Activated CD4-positive, CD25-positive, alpha-beta regulatory T cell treated with anti-CD3 and anti-CD28 coated beads, Interleukin-2, amount 50 U/mL, for 24 hours (primary cell): ENCODE measurements around the gene ELFN1.
"Not testable (repeated sequence)": the region's sequence is repeated elsewhere in the genome, so short reads cannot be mapped to it uniquely, and the experiment has no call there.

Source experiments
- ATAC-seq, 2 donors: fragments of 150-1000 bp; cut with Tn5 transposase; one replicate each; pipeline ENCODE4 v1.10.0; 2021; ENCODE audit warnings: mild to moderate bottlenecking in 1 of 2, moderate library complexity in 1 of 2

The ELFN1 gene

DNA sequence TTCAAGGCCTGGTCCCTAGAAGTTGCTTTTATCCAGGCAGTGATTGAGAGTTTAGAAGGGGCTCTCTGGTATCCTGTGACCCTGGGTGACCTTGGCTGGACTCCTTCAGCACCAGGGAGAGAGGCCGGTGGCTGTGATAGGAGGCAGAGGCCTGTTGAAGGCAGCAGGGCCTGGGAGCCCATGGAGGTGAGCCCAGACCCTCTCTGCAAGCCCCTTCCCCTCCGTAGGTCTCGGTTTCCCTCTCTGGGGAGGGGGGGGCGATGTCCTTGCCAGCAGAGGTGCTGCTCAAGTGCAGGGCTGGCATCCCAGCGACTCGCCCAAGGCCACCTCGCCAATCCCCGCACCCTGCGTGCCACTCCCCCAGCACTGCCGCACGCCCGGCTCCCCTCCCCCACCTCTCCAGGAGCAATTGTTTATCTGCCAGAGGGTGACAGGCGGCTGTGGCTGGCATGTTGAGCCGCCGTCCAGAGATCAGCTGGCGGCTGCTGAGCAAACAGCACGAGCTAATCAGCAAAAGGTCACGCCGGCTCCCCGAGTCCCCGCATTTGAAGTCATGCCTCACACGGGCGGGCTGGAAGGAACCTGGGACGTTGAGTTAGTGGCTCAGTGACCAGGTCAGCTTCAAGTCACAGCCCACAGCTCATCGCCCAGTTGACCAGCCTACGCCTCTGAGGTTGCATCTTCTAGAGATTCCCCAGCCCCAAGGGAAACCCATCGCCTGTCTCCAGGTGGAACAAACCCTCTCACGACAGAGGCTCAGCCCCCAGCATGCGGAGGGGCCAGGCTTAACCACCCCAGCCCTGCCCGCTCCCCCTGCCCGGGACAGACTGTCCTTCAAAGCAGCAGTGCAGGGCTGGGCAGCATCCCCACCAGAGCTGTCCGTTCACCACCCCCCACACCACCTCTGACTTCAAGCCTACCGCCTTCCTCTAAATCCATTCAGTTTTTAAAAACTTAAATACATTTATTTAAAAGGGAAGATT is 43.7 kb downstream of the ELFN1 start:
- ATAC-seq: no peak

DNA sequence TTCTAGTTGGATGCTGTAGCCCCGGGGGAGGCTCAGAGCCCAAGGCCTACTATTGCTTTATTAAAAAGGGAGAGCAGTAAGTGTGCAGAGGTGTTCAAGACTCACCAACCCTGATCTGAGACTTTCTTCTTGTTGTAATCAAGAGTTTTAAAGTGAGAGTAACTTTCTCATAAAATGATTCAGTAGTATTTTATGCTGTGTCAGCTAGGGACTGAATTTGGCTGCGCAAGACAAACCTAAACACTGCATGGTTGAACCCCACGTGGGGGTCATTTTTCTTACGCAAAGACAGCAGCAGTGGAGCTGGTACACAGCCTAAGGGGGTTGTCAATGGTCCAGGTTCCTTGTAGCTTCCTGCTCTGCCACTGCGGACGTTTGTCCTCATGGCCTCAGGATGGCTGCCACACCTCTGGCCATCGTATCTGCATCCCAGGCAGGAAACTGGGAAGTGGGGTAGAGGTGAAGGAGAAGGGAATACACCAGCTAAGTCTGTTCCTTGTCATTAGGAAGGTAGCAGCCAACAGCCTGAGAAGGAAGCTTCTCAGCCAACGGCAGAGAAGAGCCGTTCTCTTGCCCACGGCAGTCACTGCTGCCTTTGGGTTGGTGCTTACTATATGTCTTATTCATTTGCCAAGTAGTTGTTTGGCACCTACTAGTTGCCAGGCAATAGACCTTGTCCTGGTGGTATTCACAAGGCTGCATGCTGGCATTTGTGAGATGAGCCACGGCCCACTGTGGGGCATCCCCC is 44.7 kb downstream of the ELFN1 start:
- no peak for ATAC-seq

DNA sequence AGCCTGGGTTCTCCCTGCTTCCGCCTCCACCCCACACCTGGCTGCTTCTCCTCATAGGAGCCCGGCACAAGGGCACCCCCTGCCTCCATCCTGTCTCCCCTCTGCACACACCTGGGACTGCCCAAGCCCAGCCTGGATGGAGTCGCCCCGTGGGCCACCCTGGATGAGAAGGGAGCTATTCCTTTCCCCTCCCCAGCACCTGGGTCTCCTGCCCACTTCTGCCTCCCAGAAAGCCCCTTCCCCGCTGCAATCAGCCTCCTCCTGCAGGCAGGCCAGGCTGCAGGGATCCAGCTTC is 45.2 kb downstream of the ELFN1 start:
- ATAC-seq: no peak

DNA sequence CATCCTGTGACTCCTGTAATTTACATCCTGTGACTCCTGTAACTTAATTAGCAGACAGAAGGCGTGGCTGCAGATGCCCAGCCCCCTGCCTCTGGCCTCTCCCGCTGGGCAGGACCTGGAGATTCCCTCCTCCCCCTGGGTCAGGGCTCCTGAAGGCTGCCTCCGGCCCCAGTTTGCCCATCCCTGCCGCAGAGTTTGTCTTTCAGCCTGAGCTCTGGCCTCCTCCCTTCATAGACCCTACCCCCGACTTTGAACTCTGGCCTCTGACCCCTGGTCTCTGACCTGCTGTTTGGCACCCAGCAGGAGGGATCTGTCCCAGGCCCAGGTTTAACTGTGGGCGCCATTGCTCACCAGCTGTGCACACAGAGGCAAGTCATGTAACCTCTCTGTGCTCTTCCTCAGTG is 45.6 kb downstream of the ELFN1 start:
- no peak for ATAC-seq

DNA sequence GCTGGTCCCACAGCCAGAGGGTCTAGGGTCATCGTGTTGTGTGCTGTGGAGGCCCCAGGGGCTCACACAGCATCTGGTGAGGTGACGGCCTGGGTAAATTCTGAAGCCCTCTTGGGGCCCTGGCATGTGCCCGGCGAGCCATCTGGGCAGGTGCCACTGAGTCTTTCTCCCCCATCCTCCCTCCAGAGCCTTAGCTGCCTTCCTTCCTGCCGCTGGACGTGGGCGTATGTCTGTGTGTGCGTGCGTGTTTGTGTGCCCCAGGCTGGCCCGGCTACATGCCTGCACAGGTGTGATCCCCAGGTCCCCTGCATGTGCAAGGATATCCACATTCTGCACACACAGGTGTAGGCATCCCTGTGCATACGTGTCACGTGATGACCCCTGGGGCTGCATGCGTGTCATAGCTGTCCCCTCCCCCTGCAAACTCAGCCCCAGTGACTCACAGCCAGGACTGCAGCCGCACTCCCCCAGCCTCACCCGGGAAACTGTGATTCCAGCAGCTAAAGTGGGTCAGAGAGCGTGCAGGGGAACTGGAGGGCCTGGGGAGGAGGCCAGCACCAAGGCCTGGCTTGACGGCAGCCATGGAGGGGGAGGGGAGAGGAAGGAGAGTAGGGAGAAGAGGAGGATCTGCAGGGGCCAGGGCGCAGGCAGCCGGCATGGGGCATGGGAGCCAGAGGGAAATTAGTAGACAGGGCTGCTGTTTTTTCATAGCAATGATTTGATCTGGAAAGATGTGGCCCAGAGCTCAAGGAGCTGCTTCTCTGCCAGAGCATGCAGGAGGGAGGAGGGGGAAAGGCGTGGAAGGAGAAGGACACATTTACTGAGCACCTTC is 46.4 kb downstream of the ELFN1 start:
- no peak for ATAC-seq

DNA sequence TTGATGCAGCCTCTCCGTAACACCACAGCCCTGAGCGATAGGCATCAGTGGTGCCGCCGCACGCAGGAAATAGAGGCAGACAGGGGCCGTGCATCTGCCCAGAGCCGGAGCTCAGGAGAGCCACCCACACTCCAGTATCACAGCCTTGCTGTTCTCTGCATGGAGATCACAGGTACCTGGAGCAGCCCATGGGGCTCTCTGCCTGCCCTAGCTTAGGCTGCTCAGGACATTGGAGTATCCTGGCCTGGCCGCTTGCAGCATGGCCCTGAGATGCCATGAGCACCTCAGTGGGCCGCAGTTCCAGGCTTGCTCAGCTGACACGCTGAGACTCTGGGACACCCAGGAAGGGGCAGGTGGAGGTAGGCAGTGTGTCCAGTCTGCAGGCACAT is 47.0 kb downstream of the ELFN1 start:
- no peak for ATAC-seq

DNA sequence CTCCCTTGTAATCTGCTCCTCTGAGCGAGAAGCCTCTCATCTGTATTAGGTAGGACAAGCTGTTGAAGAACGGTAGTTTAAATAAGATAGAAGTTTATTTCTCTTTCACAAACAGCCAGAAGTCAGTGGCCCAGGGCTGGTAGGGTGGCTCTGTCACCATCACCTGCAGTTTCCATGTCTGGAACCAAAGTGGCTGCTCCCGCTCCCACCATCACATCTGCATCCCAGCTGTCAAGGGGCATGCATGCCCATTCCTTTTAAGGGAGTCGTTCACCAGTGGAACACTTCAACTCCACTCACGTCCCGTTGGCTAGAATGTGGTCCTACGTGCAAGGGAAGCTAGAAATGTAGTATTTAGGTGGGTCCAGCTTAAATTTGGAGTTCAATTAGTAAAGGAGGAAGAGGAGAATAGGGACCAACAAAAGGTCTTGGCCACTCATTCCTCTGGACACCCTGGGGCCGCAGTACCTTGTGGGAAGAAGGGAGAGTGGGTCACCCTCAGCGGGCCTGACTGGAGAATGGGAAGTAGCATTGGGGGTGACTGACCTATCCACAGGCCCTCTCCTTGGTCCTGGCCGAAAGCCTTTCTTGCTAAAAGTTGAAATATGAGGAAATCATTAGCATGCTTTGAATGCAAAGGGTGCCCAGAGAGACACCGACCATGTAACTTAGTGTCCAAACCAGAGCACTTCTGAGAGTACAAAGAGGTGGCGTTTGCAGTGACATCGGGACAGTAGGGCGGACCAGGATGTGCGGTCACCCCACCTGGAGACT is 48.0 kb downstream of the ELFN1 start:
- no peak for ATAC-seq

DNA sequence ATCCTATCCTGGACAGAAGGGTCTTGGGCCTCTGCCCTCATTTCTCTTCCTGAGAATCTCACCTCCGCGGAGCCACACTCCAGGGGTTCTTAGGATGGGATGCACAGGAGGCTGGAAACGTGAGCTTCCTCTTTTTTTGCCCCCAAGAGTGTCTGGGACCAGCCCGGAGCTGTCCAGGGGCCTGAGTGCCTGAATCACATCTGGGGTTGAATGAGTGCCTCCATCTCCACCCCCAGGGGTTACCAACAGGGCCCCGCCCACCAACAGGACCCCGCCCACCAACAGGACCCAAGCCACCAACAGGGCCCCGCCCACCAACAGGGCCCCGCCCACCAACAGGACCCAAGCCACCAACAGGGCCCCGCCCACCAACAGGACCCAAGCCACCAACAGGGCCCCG is 48.8 kb downstream of the ELFN1 start:
- ATAC-seq: not testable (repeated sequence)

DNA sequence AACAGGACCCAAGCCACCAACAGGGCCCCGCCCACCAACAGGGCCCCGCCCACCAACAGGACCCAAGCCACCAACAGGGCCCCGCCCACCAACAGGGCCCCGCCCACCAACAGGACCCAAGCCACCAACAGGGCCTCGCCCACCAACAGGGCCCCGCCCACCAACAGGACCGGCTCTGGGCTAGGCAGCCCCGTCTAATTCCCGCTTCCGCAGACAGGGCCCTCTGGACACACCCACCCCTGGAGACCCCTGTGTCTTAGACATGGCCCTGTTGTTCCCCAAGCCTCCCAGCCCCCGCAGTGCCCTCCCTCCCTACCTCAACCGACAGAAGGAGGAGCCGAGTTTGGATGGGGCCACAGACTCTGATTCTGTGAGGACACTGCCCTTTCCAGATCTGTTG is 49.2 kb downstream of the ELFN1 start:
- not testable (repeated sequence) for ATAC-seq

DNA sequence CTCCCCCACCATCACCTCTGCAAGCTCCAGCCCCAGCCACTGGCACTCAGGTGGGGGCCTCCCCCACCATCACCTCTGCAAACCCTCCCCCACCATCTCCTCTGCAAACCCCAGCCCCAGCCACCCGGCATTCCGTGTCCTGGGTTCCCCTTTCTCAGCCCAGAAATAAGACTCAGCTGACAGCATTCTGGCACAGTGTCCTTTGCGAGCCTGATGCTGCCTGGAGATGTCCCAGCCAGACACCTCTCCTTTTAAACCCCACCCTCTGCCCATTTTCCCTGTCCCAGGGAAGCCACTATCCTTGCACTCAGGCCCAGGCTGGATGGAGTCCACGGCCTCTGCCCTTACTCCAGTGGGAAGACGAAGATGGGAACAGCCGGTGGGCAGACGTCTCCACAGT is 49.8 kb downstream of the ELFN1 start:
- ATAC-seq: no peak

DNA sequence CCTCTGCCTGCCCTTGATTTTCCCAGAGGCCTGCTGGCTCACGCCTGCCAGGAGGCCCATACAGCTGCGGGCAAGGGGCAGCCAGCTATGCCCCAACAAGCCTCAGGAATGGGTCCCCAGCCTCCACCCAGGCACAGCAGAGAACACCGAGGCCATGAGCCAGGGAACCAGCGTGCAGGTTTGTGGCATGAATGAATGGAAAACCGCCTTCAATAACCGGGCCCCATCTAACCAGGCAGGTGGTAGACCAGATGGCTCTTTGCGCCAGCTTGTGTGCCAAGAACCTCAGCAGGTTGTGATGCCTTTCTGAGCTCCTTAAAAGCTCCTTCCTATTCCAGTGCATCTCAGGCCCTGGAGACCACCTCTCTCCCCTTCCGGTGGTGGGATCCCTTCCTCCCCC is 50.2 kb downstream of the ELFN1 start:
- ATAC-seq: no peak

DNA sequence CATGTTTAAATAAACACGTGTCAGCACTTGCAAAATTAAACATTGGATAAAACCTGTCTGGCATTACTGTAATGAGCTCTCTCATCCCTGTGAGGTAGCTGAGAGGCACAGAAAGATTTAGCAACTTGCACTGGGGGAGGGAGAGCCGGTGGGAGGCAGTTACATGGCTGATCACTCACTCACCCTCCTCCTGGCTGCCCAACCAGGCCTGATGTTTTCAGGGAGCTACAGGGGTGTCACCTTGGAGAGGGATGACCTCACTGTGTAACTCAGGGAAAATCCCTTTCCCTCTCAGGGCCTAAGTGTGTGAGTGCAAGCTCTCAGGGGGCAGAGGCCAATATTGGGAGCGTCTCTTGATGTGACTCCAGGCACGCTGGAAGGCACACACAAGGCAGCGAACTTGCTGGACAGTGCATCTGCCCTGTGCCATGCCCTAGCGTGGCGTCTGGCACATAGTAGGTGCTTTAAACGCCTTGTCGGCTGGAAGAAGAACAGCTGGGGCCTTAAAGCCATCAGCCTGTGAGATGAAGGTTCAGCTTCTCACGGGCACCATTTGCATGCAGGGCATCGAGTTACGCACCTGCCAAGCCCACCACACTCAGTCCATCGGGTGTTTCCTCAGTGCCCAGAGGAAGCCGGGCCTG is 51.1 kb downstream of the ELFN1 start:
- ATAC-seq: no peak

DNA sequence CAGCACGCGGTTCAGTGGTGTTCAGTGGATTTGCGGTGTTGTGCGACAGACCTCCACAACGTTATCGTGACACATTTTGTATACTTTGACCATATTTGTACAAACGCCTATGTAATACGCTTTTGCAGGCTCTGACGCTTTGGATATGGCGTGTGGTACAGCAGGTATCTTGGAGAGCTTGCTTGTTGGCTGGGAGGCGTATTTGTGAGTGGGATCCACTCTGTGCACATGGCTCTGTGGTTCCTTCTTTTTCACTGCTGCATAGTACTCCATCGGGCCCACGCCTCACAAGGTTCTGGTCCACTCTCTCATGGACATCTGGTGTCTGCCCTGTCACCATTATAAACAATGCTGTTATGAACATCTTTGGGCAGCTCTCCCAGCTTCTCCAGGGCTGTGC is 53.2 kb downstream of the ELFN1 start:
- no peak for ATAC-seq

DNA sequence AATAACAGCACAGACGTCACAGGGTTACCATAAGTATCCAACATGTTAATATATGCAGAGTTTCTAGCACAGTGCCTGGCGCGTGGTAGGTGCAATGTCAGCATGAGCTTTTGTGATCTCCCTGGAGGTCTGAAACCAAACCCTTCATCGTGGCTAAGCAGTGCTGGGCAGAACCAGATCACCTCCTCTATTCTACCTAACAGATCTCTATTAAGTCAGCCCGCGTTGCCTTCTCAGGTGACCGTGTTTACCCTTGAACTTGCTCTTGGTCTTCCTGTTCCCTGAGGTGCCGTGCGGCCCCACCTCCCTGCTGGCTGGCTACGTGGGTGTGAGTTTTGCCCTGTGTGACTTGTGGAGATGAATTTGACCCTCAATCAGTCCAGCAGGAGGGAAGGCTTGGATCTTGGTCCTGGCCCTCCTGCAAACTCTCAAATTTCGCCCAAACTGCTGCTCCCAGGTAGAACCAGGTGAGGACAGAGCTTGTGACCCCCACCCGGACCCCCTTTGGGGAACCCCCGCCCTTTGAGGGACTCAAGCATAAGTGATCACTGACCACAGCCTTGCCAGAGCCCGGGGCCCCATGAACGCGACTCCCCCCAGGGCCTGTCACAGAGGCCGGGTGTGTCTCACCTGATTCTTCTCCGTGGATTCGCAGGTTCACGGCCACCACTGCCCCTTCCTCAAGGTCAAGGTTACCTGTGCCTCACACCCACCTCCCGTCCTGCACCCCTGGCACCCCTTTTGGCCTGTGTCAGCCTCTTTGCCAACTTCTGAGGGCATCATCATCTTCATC is 54.2 kb downstream of the ELFN1 start:
- ATAC-seq: no peak

DNA sequence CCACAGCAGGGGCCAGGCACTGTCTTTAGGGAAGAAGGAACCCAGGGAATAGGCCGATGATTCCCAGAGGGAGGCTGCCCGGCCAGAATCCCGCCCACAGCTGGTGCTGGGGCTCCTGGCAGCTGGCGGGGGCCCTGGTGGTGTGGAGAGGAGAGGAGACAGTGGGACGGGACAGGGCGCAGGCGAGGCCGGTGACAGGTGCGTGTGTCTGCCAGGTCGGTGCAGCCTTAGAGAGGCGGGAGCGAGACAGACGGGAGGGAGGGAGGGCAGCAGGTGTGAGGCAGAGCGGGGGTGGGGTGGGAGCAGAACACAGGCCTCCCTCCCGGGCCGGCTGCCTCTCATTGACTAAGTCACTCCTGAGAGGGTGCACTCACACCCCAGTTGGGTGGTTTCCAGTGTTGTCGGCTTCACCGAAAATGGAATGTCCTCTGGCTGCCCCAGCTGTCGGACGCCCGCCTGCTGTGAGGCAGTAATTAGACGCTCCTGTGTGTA is 55.2 kb downstream of the ELFN1 start:
- no peak for ATAC-seq

DNA sequence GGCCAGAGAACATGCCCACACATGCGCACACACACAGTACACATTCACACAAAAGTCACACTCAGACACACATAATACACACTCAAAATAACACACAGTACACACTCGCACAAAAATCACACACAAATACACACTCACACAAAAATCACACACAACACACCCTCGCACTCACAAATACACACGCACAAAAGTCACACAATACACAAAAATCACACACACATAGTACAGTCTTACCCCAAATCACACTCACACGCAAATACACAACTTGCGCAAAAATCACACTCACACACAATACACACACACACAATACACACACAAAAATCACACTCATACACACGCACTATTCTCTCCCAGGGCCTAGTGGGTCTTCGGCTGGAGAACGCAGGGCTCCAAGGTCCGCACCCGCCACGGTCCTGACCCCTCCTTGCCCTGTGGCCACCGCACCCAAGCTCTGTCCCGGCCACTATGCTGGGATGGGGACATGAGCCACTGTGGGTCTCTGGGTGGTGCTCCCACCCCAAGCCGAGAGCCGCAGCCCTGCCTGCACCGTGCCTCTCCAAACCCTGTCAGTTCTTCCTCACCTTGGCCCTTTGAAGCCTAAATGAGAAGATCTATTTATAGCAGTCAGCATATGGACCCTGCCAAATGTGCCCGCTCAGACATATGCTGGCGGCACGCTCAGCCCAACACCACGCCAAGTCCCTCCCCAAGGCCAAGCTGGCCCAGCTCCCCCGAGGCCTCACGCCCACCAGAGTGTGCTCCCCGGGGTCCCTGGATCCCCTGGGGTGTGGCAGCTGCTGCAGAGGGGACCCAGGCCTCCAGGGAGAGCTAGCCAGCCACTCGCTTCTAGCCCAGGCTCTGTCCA is 55.9 kb downstream of the ELFN1 start:
- no peak for ATAC-seq

DNA sequence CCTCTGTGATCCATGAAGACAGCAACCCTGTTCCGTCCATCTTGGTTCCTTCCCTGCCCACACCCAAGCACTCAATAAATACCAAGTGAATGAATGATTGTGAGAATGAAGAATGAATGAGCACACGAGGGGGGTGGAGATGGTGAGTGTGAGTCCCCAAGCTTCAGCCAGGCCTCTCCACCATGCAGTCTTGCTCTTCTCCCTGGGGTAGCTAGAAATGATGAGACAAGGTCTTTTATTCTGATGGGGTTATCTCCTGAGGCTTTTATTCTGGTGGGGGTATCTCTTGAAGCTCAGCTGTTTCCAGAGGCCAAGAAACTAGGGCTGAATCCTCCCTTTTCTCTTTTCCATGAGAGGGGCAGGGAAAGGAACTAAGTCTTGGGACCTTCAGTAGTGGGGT is 57.0 kb downstream of the ELFN1 start:
- ATAC-seq: no peak

DNA sequence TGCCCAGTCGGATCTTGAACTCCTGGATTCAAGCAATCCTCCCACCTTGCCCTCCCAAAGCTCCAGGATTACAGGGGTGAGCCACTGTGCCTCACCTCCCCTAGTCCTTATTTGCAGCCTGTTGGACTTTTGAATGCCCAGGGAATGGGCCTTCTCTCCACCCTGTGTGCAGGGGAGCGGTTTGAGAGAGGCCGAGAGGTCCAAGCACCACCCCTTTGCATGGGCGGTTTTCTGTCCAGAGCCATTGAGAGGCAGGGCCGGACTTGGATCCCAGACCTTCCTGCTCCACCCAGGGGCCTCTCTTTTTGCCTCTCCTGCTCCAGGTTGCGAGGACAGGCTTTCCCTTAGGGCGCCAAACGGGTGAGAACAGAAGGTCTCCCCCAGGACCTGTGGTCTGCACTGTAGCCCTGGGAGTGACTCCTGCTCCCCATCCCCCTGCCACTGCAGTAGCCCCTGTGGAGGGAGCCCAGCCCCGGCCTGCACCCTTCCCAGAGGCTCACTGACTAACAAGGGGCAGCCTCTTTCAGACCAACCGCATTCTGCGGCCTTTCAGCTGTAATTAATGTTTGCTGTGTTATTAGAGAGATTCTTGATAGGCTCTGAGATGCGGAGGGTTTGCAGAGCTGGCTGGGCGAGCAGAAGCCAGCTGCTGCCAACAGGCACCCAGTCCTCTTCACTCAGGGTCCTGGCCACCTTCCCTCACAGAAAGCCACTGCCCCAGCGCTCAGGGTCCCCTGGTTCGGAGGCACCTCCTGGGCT is 57.9 kb downstream of the ELFN1 start:
- no peak for ATAC-seq

DNA sequence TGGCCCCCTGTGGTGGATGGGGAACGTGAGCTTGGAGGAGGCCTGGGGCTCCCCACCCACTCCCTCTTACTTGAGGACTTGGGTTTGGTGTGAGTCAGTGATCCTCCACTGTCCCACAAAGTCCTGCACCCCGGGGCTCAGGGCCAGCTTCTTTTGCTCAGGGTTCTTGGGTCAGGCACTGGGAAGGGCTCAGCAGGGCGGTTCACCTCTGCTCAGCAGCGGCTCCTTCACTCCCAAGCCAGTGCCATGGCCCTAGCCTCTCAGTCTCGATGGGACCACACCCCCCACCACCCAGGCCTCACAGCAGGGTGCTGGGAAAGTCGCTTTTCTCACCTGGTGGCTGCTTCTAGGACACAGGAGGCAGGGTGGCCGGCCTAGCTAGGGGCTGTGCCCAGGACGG is 59.1 kb downstream of the ELFN1 start:
- no peak for ATAC-seq
